Suprapubic skin (tissue), 4 donors: ENCODE data around the gene SP100. TPM values are rescaled to one million over a fixed set of nuclear protein-coding genes. Genes with fewer than 3 reads are reported as not detected.
"Not testable (repeated sequence)": the region's sequence is repeated elsewhere in the genome, so short reads cannot be mapped to it uniquely, and the experiment has no call there.

Experiments
- DNase-seq, 2 donors: peaks; one replicate each; pipeline ENCODE4 v3.0.0-alpha.2; 2019; ENCODE audit warnings: low spot score in 2 of 2
- H3K27ac ChIP-seq: fragments of 200-600 bp; sonication (generic); one replicate; pipeline ENCODE4 v1.5.1; 2019
- H3K27me3 ChIP-seq: fragments of 200-600 bp; sonication (generic); one replicate; pipeline ENCODE4 v1.5.1; 2019
- H3K36me3 ChIP-seq: fragments of 200-600 bp; sonication (generic); one replicate; pipeline ENCODE4 v1.5.1; 2019
- H3K4me1 ChIP-seq: fragments of 200-600 bp; sonication (generic); one replicate; pipeline ENCODE4 v1.5.1; 2019
- H3K4me3 ChIP-seq: fragments of 200-600 bp; sonication (generic); one replicate; pipeline ENCODE4 v1.5.1; 2019; ENCODE audit warnings: mild to moderate bottlenecking
- H3K9me3 ChIP-seq: fragments of 200-600 bp; sonication (generic); one replicate; pipeline ENCODE4 v1.5.1; 2019
- CTCF ChIP-seq, 2 donors: fragments of 200-600 bp in 1 of 2; fragments of 450-650 bp in 1 of 2; sonication (generic) in 1 of 2; IDR thresholded peaks; one replicate each; pipeline ENCODE4 v1.5.1; 2016 to 2019; ENCODE audit warnings: antibody characterized with exemption in 2 of 2, mild to moderate bottlenecking in 1 of 2, moderate library complexity in 1 of 2
- EP300 ChIP-seq: sonication (generic); formaldehyde crosslinking; IDR thresholded peaks from one replicate; pipeline ENCODE4 v1.6.1; 2017; ENCODE audit warnings: antibody characterized with exemption
- POLR2A ChIP-seq, 2 donors: fragments of 450-650 bp; IDR thresholded peaks; one replicate each; pipeline ENCODE4 v1.6.1; 2017; ENCODE audit warnings: antibody characterized with exemption in 2 of 2, mild to moderate bottlenecking in 2 of 2, moderate library complexity in 2 of 2
- POLR2AphosphoS5 ChIP-seq, 3 donors: sonication (generic); formaldehyde crosslinking; IDR thresholded peaks; one replicate each; pipeline ENCODE4 v1.6.1; 2017; ENCODE audit warnings: antibody characterized with exemption in 3 of 3
- WGBS: methylation state at CpG from one replicate; pipeline ENCODE4 v1.1.5; 2018; 5-methylcytosine and 5-hydroxymethylcytosine counted together
- total RNA-seq, 4 donors: library from RNA; depleted of rRNA; stranded (reverse); fragments of >200 nt; gene quantifications; one replicate each; pipeline ENCODE4 v1.1.0, GENCODE V29; 2016

The SP100 gene
- total RNA-seq, 4 donors from 2014 or later = 38.7 to 118 (median 65.6) TPM

DNA sequence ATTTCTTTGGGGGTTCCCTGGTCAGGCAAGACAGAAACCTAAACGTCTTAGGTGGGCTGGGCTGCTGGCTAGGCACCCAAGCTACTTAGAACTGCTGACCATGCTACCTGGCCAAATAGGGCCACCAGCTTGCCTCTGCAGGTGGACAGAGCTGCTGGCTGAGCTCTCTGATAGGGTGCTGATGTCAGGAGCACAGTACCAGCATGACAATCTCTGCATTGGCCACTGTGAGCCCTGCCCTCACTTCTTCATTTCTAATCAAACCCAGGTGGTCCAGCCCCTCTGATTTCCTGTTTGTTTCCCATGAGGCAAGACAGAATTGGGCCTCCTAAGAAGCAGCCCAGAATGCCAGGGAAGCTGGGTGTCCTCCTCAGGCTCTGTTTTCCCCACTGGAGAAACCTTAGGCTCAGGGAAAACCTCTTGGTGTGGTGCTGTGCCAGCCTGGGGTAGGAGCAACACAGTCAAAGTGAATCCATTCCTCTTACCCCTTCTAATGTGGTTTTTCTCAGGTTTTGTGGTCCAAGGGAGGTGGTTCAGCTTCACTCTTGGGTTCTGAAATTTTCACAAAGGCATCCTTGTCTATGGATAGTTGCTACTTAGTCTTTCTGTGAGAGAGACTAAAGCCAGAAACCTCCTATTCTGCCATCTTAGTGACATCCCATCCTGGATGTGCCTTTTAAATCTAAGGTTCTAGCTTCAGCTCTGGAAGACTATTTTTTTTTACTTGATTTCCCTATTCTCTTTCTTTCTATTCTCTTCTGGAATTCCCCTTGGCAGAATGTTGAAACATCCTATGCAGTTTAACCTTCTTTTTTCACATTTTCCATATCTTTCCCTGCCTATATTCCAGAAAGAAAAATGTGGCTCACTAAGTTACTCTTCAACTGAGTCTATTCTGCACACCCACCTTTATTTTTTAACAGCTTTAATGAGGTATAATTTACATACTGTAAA, 15.2 kb downstream of the SP100 start:
- Histone ChIP-seq H3K27ac (no peak overlapping the region), H3K4me3 (no peak overlapping the region), H3K9me3 (peaks cover 5% of the 10 kb centered on the region), H3K4me1 (peaks cover 14% of the 10 kb centered on the region), H3K36me3 (peaks cover 16% of the 10 kb centered on the region), H3K27me3 (no peaks in the 10 kb centered on the region)
- no peak for DNase-seq
- TF ChIP-seq POLR2A (IDR thresholded peaks at IDR 0.05) = no peak
- no peak for TF ChIP-seq POLR2AphosphoS5 (IDR thresholded peaks at IDR 0.05)
- TF ChIP-seq CTCF (IDR thresholded peaks at IDR 0.05) = no peak
- no peak for TF ChIP-seq EP300
- WGBS = no CpG with 5 or more reads among the region's 1 CpG

GRCh38 chr2:230434677-230435324, 18.8 kb downstream of the SP100 start:
- Histone ChIP-seq H3K4me1 (peaks cover 13% of the 10 kb centered on the region), H3K27me3 (no peaks in the 10 kb centered on the region), H3K27ac (peak overlapping the region; percentile 3), H3K36me3 (peaks cover 3% of the 10 kb centered on the region), H3K9me3 (peaks cover 5% of the 10 kb centered on the region), H3K4me3 (no peak overlapping the region)
- TF ChIP-seq POLR2AphosphoS5 (IDR thresholded peaks at IDR 0.05) (no peak), POLR2A (IDR thresholded peaks at IDR 0.05) (no peak)
- DNase-seq = no peak
- WGBS = 68% methylated on average over 4 of the region's 4 CpGs

DNA sequence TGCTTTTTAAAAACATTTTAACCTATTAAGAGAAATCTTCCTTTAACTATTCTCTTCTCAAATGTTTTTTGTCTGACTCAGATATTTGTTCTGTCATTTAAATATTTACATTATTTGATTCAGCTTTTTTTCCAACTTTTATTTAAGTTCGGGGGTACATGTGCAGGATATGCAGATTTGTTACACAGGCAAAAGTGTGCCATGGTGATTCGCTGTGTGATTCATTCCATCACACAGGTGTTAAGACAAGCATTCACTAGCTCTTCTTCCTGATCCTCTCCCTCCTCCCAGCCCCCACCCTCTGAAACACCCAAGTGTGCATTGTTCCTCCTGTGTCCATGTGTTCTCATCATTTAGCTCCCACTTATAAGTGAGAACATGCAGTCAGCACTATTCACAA, 19.4 kb downstream of the SP100 start:
- H3K27ac ChIP-seq = no peak overlapping the region
- 97% methylated on average over 2 of the region's 2 CpGs for WGBS

GRCh38 chr2:230439121-230439520, 23.1 kb downstream of the SP100 start:
- Histone ChIP-seq H3K4me1 (peaks cover 21% of the 10 kb centered on the region), H3K36me3 (peaks cover 15% of the 10 kb centered on the region)
- not testable (repeated sequence) for H3K27ac ChIP-seq, DNase-seq, H3K4me3 ChIP-seq, H3K27me3 ChIP-seq, H3K9me3 ChIP-seq

More for the DNA sequence above, 19.4 kb downstream of the SP100 start:
- Histone ChIP-seq H3K4me1 (peaks cover 13% of the 10 kb centered on the region), H3K36me3 (no peaks in the 10 kb centered on the region), H3K9me3 (peaks cover 5% of the 10 kb centered on the region), H3K4me3 (no peak overlapping the region), H3K27me3 (no peaks in the 10 kb centered on the region)
- TF ChIP-seq POLR2AphosphoS5 (IDR thresholded peaks at IDR 0.05) (no peak), EP300 (no peak), POLR2A (IDR thresholded peaks at IDR 0.05) (no peak), CTCF (IDR thresholded peaks at IDR 0.05) (no peak)
- DNase-seq = no peak

DNA sequence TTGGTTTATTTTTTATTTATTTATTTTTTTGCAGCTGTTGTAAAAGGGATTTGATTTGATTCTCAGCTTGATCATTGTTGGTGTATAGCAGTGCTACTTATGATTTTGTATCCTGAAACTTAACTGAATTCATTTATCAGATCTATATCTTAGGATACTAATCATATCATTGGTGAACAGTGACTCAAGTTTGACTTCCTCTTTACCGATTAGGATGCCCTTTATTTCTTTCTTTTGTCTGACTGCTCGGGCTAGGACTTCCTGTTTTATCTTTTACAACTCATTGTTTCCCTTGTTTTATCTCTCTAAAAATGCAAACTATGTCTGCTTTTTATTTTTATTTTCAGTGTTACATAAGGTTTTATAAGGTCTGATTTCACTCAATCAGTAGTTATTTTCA, 23.6 kb downstream of the SP100 start:
- Histone ChIP-seq H3K27ac (no peak overlapping the region), H3K4me3 (no peak overlapping the region), H3K4me1 (peaks cover 21% of the 10 kb centered on the region), H3K9me3 (peaks cover 5% of the 10 kb centered on the region), H3K36me3 (peaks cover 19% of the 10 kb centered on the region), H3K27me3 (no peaks in the 10 kb centered on the region)
- DNase-seq = no peak
- 47% methylated on average over 2 of the region's 2 CpGs for WGBS
- no peak for TF ChIP-seq POLR2AphosphoS5 (IDR thresholded peaks at IDR 0.05)
- no peak for TF ChIP-seq CTCF (IDR thresholded peaks at IDR 0.05)
- TF ChIP-seq POLR2A (IDR thresholded peaks at IDR 0.05) = no peak
- TF ChIP-seq EP300 = no peak

DNA sequence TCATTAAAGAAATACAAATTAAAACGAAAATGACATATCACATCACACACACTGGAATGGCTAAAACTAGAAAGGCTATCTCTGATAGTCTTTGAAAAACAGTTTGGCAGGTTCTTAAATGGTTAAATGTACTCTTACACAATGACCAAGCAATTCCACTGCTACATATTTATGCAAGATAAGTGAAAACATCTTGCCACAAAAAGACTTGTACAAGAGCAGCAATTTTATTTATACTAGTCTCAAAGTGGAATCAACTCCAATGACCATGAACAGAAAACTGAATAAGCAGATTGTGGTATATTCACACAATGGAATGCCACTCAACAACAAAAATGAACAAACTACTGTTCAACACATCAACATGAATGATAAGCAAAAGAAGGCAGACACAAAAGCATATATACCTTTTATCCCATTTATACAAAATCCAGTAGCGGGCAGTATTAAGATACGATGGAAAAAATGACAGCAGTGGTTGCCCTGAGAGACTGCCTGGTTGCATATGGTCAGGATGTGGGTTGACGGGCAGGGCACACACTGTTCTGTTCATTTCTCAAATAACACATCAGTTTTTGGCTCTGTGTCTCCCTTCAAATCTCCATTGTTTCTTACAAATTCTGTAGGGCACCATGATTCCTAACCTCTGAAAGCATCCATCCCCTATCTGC, 25.4 kb downstream of the SP100 start:
- Histone ChIP-seq H3K27ac (peak overlapping the region; percentile 47), H3K4me1 (peaks cover 21% of the 10 kb centered on the region), H3K36me3 (peaks cover 27% of the 10 kb centered on the region), H3K9me3 (no peaks in the 10 kb centered on the region), H3K4me3 (no peak overlapping the region), H3K27me3 (no peaks in the 10 kb centered on the region)
- TF ChIP-seq POLR2AphosphoS5 (IDR thresholded peaks at IDR 0.05) = peak in 1 of 3 donors; percentile 35
- no peak for TF ChIP-seq CTCF (IDR thresholded peaks at IDR 0.05)
- no peak for DNase-seq
- 69% methylated on average over 4 of the region's 4 CpGs for WGBS
